Activated T-cell treated with anti-CD3 and anti-CD28 coated beads, Interleukin-2, amount 50 U/mL, for 72 hours (primary cell): ENCODE results near the gene ASB11. TPM values are rescaled to one million over a fixed set of nuclear protein-coding genes. Genes with fewer than 3 reads are reported as not detected.
A peak's percentile ranks its signal among the peaks of the same experiment; 100 is the strongest.

ENCODE experiments used
- ATAC-seq, 2 donors: fragments of 150-1000 bp; cut with Tn5 transposase; replicated peaks in 1 of 2; 2 replicates each; pipeline ENCODE4 v1.10.0; 2021; ENCODE audit warnings: moderate library complexity in 2 of 2, mild to moderate bottlenecking in 1 of 2
- DNase-seq, 2 donors: peaks; one replicate each; pipeline ENCODE4 v3.0.0; 2021 to 2022; ENCODE audit warnings: mixed read lengths in 1 of 2
- H3K27ac Mint-ChIP-seq: one replicate; pipeline ENCODE4 v1.8.0; 2022; ENCODE audit warnings: mild to moderate bottlenecking, moderate library complexity, mixed read lengths
- H3K27me3 Mint-ChIP-seq: one replicate; pipeline ENCODE4 v1.8.0; 2022; ENCODE audit warnings: low read depth, mixed read lengths
- H3K36me3 Mint-ChIP-seq, 2 donors: one replicate each; pipeline ENCODE4 v1.8.0; 2022; ENCODE audit warnings: mixed read lengths in 2 of 2, mild to moderate bottlenecking in 1 of 2; ENCODE audit not compliant: insufficient read depth in 2 of 2
- H3K4me1 Mint-ChIP-seq: one replicate; pipeline ENCODE4 v1.8.0; 2022; ENCODE audit warnings: low read depth, mixed read lengths
- H3K4me3 Mint-ChIP-seq, 2 donors: one replicate each; pipeline ENCODE4 v1.8.0; 2022; ENCODE audit warnings: mild to moderate bottlenecking in 2 of 2, mixed read lengths in 2 of 2, moderate library complexity in 2 of 2
- H3K9me3 Mint-ChIP-seq, 2 donors: one replicate each; pipeline ENCODE4 v1.8.0; 2022; ENCODE audit warnings: mixed read lengths in 2 of 2
- total RNA-seq, 2 donors: library from RNA; stranded (reverse); gene quantifications; one replicate each; pipeline ENCODE4 v1.2.3, GENCODE V29; 2022

The ASB11 gene
- not detected for total RNA-seq

GRCh38 chrX:15315509-15315908 lies at the start of gene ASB11:
TSS of gene ASB11 (minus strand) at chrX:15315640. CDS start at chrX:15315605, 35 bp downstream.
- H3K36me3 Mint-ChIP-seq: peaks cover 0 to 2% of the 10 kb centered on the region in 2 donors
- ATAC-seq (no peak), DNase-seq (no peak)
- H3K9me3 Mint-ChIP-seq: no peaks in the 10 kb centered on the region
- no peak within 1 kb of the TSS for H3K27ac Mint-ChIP-seq
- H3K4me1 Mint-ChIP-seq: no peaks in the 10 kb centered on the region
- H3K4me3 Mint-ChIP-seq: no peak within 1 kb of the TSS
- H3K27me3 Mint-ChIP-seq: no peaks in the 10 kb centered on the region

GRCh38 chrX:15359701-15360100 lies 44.3 kb upstream of the ASB11 start:
- Mint-ChIP-seq H3K9me3 (no peaks in the 10 kb centered on the region), H3K36me3 (no peaks in the 10 kb centered on the region), H3K27ac (no peak overlapping the region), H3K4me3 (no peak overlapping the region), H3K4me1 (no peaks in the 10 kb centered on the region), H3K27me3 (peaks cover 34% of the 10 kb centered on the region)
- no peak for DNase-seq
- ATAC-seq: no peak

- peaks cover 26% of the 10 kb centered on the region for H3K27me3 Mint-ChIP-seq
- H3K4me1 Mint-ChIP-seq: no peaks in the 10 kb centered on the region
- DNase-seq (no peak), ATAC-seq (no peak)
- H3K9me3 Mint-ChIP-seq: no peaks in the 10 kb centered on the region
- no peak overlapping the region for H3K4me3 Mint-ChIP-seq
- H3K36me3 Mint-ChIP-seq: no peaks in the 10 kb centered on the region
- H3K27ac Mint-ChIP-seq: no peak overlapping the region
Measured at GRCh38 chrX:15358533-15358932, 43.1 kb upstream of the ASB11 start.

GRCh38 chrX:15356444-15356843 lies 41.0 kb upstream of the ASB11 start:
- no peak overlapping the region for H3K4me3 Mint-ChIP-seq
- H3K36me3 Mint-ChIP-seq: no peaks in the 10 kb centered on the region
- no peak overlapping the region for H3K27ac Mint-ChIP-seq
- H3K4me1 Mint-ChIP-seq: no peaks in the 10 kb centered on the region
- peaks cover 22% of the 10 kb centered on the region for H3K27me3 Mint-ChIP-seq
- ATAC-seq (no peak), DNase-seq (no peak)
- H3K9me3 Mint-ChIP-seq: no peaks in the 10 kb centered on the region

GRCh38 chrX:15350329-15350996 lies 35.0 kb upstream of the ASB11 start:
- H3K27me3 Mint-ChIP-seq: peaks cover 21% of the 10 kb centered on the region
- no peaks in the 10 kb centered on the region for H3K4me1 Mint-ChIP-seq

GRCh38 chrX:15349046-15349445 lies 33.6 kb upstream of the ASB11 start:
- Mint-ChIP-seq H3K27ac (no peak overlapping the region), H3K4me1 (no peaks in the 10 kb centered on the region), H3K4me3 (no peak overlapping the region), H3K9me3 (no peaks in the 10 kb centered on the region), H3K36me3 (no peaks in the 10 kb centered on the region), H3K27me3 (peaks cover 21% of the 10 kb centered on the region)
- ATAC-seq (peak; percentile 39 to 53), DNase-seq (peak; percentile 9 to 16)

More at GRCh38 chrX:15350329-15350996, 35.0 kb upstream of the ASB11 start:
- no peaks in the 10 kb centered on the region for H3K9me3 Mint-ChIP-seq
- DNase-seq (no peak), ATAC-seq (no peak)
- peak overlapping the region; percentile 80 for H3K27ac Mint-ChIP-seq
- H3K4me3 Mint-ChIP-seq: no peak overlapping the region
- H3K36me3 Mint-ChIP-seq: no peaks in the 10 kb centered on the region

GRCh38 chrX:15345976-15346375 lies 30.5 kb upstream of the ASB11 start:
- DNase-seq: no peak
- Mint-ChIP-seq H3K27ac (no peak overlapping the region), H3K27me3 (peaks cover 34% of the 10 kb centered on the region), H3K36me3 (no peaks in the 10 kb centered on the region), H3K4me3 (no peak overlapping the region), H3K9me3 (no peaks in the 10 kb centered on the region), H3K4me1 (no peaks in the 10 kb centered on the region)
- ATAC-seq: no peak

GRCh38 chrX:15344106-15344505 lies 28.7 kb upstream of the ASB11 start:
- H3K4me3 Mint-ChIP-seq: no peak overlapping the region
- ATAC-seq (no peak), DNase-seq (no peak)
- H3K9me3 Mint-ChIP-seq: no peaks in the 10 kb centered on the region
- H3K27ac Mint-ChIP-seq: no peak overlapping the region
- H3K36me3 Mint-ChIP-seq: no peaks in the 10 kb centered on the region
- peaks cover 40% of the 10 kb centered on the region for H3K27me3 Mint-ChIP-seq
- H3K4me1 Mint-ChIP-seq: no peaks in the 10 kb centered on the region

- H3K9me3 Mint-ChIP-seq: no peaks in the 10 kb centered on the region
- no peak overlapping the region for H3K27ac Mint-ChIP-seq
- H3K4me3 Mint-ChIP-seq: no peak overlapping the region
- DNase-seq (no peak), ATAC-seq (no peak)
- no peaks in the 10 kb centered on the region for H3K36me3 Mint-ChIP-seq
- H3K27me3 Mint-ChIP-seq: peaks cover 36% of the 10 kb centered on the region
- no peaks in the 10 kb centered on the region for H3K4me1 Mint-ChIP-seq
Measured at GRCh38 chrX:15343075-15343476, 27.6 kb upstream of the ASB11 start.

GRCh38 chrX:15340867-15341266 lies 25.4 kb upstream of the ASB11 start:
- H3K4me3 Mint-ChIP-seq: no peak overlapping the region
- no peaks in the 10 kb centered on the region for H3K9me3 Mint-ChIP-seq
- no peak overlapping the region for H3K27ac Mint-ChIP-seq
- H3K4me1 Mint-ChIP-seq: no peaks in the 10 kb centered on the region
- H3K36me3 Mint-ChIP-seq: no peaks in the 10 kb centered on the region
- ATAC-seq (no peak), DNase-seq (no peak)
- H3K27me3 Mint-ChIP-seq: peaks cover 42% of the 10 kb centered on the region

- DNase-seq (peak; percentile 38 to 53), ATAC-seq (peak; percentile 23 to 53)
- peak overlapping the region; percentile 85 for H3K27ac Mint-ChIP-seq
- no peaks in the 10 kb centered on the region for H3K4me1 Mint-ChIP-seq
- H3K9me3 Mint-ChIP-seq: no peaks in the 10 kb centered on the region
- peaks cover 27% of the 10 kb centered on the region for H3K27me3 Mint-ChIP-seq
- peak overlapping the region; percentile 87 to 92 for H3K4me3 Mint-ChIP-seq
- no peaks in the 10 kb centered on the region for H3K36me3 Mint-ChIP-seq
Measured at GRCh38 chrX:15336023-15336413, 20.6 kb upstream of the ASB11 start.

GRCh38 chrX:15335135-15336022 lies 19.9 kb upstream of the ASB11 start, which contains the start of gene PIGA:
TSS of gene PIGA (minus strand) at chrX:15335523. CDS start at chrX:15331930, 3,593 bp downstream.
- no peaks in the 10 kb centered on the region for H3K4me1 Mint-ChIP-seq
- peak within 1 kb of the TSS; percentile 87 to 92 for H3K4me3 Mint-ChIP-seq
- peak within 1 kb of the TSS; percentile 88 for H3K27ac Mint-ChIP-seq
- H3K27me3 Mint-ChIP-seq: peaks cover 20% of the 10 kb centered on the region
- H3K36me3 Mint-ChIP-seq: no peaks in the 10 kb centered on the region
- DNase-seq: peak; percentile 90 to 91
- ATAC-seq: peak; percentile 96 to 97
- H3K9me3 Mint-ChIP-seq: no peaks in the 10 kb centered on the region

- Mint-ChIP-seq H3K36me3 (no peaks in the 10 kb centered on the region), H3K27ac (peak overlapping the region; percentile 88), H3K4me1 (no peaks in the 10 kb centered on the region), H3K4me3 (peak overlapping the region; percentile 87 to 92), H3K27me3 (peaks cover 20% of the 10 kb centered on the region), H3K9me3 (no peaks in the 10 kb centered on the region)
- DNase-seq (peak; percentile 3 to 6), ATAC-seq (no peak)
Measured at GRCh38 chrX:15334561-15334960, 19.1 kb upstream of the ASB11 start.
